Measurements from ENCODE around the gene PRPSAP1.

DNA sequence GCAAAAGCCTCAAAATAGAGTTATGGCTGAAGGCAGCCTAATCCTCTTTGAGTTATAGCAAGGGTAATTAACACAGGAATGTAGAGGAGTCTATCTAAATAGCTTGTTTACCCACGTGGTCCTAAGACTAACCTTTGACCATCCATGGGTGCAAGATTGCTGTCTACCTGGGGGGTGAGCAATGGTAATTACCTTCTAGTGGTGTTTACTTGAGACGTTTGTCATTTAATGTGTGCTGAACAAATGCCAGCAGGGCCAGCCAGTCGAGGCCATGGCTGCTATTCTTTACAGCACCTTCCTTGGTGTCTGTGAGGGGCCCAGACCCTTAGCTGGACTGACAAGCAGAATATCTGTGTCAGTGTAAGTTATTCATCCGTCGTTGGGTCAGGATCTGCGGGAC lies 13.9 kb upstream of the PRPSAP1 start:
- TF ChIP-seq, protein P1, sequence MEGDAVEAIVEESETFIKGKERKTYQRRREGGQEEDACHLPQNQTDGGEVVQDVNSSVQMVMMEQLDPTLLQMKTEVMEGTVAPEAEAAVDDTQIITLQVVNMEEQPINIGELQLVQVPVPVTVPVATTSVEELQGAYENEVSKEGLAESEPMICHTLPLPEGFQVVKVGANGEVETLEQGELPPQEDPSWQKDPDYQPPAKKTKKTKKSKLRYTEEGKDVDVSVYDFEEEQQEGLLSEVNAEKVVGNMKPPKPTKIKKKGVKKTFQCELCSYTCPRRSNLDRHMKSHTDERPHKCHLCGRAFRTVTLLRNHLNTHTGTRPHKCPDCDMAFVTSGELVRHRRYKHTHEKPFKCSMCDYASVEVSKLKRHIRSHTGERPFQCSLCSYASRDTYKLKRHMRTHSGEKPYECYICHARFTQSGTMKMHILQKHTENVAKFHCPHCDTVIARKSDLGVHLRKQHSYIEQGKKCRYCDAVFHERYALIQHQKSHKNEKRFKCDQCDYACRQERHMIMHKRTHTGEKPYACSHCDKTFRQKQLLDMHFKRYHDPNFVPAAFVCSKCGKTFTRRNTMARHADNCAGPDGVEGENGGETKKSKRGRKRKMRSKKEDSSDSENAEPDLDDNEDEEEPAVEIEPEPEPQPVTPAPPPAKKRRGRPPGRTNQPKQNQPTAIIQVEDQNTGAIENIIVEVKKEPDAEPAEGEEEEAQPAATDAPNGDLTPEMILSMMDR (IDR thresholded peaks at IDR 0.05), result no peak
- TF ChIP-seq SIN3A (IDR thresholded peaks at IDR 0.05; ENCODE audit: borderline replicate concordance, insufficient read depth, low read depth, low read length), result no peak
- TF ChIP-seq, protein P2, sequence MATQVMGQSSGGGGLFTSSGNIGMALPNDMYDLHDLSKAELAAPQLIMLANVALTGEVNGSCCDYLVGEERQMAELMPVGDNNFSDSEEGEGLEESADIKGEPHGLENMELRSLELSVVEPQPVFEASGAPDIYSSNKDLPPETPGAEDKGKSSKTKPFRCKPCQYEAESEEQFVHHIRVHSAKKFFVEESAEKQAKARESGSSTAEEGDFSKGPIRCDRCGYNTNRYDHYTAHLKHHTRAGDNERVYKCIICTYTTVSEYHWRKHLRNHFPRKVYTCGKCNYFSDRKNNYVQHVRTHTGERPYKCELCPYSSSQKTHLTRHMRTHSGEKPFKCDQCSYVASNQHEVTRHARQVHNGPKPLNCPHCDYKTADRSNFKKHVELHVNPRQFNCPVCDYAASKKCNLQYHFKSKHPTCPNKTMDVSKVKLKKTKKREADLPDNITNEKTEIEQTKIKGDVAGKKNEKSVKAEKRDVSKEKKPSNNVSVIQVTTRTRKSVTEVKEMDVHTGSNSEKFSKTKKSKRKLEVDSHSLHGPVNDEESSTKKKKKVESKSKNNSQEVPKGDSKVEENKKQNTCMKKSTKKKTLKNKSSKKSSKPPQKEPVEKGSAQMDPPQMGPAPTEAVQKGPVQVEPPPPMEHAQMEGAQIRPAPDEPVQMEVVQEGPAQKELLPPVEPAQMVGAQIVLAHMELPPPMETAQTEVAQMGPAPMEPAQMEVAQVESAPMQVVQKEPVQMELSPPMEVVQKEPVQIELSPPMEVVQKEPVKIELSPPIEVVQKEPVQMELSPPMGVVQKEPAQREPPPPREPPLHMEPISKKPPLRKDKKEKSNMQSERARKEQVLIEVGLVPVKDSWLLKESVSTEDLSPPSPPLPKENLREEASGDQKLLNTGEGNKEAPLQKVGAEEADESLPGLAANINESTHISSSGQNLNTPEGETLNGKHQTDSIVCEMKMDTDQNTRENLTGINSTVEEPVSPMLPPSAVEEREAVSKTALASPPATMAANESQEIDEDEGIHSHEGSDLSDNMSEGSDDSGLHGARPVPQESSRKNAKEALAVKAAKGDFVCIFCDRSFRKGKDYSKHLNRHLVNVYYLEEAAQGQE (IDR thresholded peaks at IDR 0.05; ENCODE audit: insufficient read depth in 1 of 2, low read depth in 2 of 2, low read length in 1 of 2), result no peak
- no peak for TF ChIP-seq POLR2AphosphoS5 (IDR thresholded peaks at IDR 0.05; ENCODE audit: low read depth, low read length)
